HG02571 (cell line): ENCODE measurements around the gene TSPEAR.

Experiments
- ATAC-seq: cut with Tn5 transposase; IDR thresholded peaks from one replicate; pipeline ENCODE4 v1.9.1; 2021; ENCODE audit warnings: mild to moderate bottlenecking, moderate library complexity; ENCODE audit not compliant: unreplicated experiment

The TSPEAR gene

GRCh38 chr21:44496564-44497550 lies 214.5 kb downstream of the TSPEAR start:
- no peak for ATAC-seq

GRCh38 chr21:44495611-44496563 lies 215.5 kb downstream of the TSPEAR start:
- ATAC-seq, result no peak

DNA sequence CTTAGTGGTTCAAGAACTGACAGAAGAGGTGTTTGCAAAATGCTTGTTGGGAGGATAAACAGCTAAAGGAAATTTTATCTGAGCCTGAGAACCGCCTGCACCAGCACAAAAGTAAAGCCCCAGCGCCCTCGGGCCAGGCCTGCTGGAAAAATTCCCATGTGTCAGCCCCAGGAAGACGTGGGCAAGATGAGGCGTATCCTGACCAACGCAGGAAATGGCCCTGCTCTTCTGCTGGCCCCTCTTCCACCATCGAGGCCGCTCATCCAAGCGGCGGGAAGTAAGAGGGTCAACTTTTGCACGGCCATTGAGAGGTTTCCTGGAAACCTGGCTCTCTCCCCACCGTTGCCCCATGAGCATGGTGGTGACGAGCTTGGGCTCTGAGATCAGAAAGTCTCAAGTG lies 216.4 kb downstream of the TSPEAR start:
- ATAC-seq, result no peak

GRCh38 chr21:44494418-44494817 lies 217.0 kb downstream of the TSPEAR start:
- ATAC-seq, result no peak

DNA sequence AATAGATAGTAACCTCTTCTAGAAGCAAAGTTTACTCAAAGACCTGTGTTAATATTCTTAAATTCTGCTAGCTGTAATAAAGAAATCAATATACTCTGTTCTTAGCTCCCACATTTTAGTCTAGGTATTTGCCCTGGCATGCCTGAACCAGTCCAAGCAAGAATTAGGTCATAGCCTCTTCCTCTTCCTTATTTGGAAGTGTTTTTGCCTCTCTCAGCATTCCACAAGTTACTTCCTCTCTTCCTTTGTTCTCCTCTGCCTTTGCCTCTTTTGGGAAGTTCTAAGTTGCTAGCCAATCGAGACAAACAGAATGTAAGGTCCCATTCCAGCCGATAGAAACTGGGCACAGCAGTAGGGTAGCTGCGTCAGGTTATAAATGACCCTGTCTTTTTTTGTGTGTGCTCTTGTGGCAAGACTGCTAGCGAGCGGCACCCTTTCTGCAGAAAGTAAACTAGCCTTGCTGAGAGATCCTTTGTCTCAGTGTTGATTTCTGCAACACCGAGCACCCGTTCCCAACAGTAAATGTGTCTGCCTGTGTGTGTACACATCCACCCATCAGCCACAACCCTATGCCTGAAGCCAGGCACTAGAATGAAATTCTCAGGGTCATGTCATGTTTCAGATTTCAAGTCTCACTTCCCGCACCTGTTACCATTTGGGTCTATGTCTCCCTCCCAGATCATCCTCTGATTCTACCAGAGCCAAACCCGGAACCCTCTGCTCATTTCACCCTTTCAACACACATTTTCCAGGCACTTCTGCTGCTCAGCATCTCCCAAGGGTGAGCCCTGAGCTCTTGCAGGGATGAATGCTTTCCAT lies 218.6 kb downstream of the TSPEAR start:
- ATAC-seq, result no peak

GRCh38 chr21:44490816-44491215 lies 220.6 kb downstream of the TSPEAR start:
- ATAC-seq, result no peak

DNA sequence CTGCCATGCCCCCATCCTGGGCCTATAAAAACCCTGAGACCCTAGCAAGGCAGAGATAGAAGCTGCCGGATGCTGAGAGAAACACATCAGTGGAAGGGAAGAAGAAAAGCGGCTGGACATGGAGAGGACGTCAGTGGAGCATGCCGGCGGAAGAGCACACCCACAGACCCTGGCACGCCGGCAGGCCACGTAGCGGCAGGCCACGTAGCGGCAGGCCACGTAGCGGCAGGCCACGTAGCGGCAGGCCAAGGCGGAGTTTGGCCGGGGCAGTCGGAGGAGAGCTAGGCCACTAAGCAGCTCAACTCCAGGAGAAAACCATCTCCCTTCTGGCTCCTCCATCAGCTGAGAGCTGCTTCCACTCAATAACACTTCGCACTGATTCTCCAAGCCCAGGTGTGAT lies 221.0 kb downstream of the TSPEAR start:
- no peak for ATAC-seq

GRCh38 chr21:44489962-44490361 lies 221.4 kb downstream of the TSPEAR start:
- no peak for ATAC-seq

DNA sequence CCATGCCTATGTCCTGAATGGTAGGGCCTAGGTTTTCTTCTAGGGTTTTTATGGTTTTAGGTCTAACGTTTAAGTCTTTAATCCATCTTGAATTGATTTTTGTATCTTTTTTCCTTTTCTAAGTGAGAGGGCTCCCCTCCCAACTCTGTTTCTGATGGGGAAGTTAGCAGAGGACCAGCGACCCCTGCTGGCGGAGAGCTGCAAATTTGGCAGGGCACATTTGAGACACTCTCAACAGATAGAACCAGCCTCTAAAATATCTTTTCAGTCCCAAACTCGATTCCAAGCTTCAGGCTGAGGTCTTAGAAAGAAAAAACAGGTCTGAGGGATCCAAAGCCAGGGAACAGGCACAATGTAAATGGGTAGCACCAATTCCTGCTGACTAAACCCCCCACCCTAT lies 223.5 kb downstream of the TSPEAR start:
- ATAC-seq, result no peak

DNA sequence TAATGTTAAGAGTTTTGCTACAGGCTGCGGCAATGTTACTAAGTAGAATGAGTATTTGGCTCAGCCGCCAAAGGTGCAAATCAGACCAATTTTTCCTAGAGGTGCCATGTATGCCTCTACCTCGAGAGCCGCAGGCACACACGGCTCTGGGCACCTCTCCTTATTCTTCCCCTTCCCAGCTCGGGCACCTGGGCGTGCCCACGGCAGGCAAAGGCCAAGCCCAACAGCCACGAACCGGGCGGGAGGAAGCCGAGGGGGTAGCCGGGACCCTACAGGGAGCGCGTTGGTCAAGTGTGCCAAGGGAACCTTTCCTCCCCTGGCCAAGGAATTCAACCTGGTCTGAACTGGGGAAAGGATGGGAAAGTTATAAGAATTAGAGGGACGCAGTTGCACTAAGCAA lies 225.1 kb downstream of the TSPEAR start:
- ATAC-seq, result no peak

- no peak for ATAC-seq
These were observed 225.6 kb downstream of the TSPEAR start for GRCh38 chr21:44485796-44486195.

- ATAC-seq, result no peak
These were observed 226.0 kb downstream of the TSPEAR start for GRCh38 chr21:44485254-44485793.

DNA sequence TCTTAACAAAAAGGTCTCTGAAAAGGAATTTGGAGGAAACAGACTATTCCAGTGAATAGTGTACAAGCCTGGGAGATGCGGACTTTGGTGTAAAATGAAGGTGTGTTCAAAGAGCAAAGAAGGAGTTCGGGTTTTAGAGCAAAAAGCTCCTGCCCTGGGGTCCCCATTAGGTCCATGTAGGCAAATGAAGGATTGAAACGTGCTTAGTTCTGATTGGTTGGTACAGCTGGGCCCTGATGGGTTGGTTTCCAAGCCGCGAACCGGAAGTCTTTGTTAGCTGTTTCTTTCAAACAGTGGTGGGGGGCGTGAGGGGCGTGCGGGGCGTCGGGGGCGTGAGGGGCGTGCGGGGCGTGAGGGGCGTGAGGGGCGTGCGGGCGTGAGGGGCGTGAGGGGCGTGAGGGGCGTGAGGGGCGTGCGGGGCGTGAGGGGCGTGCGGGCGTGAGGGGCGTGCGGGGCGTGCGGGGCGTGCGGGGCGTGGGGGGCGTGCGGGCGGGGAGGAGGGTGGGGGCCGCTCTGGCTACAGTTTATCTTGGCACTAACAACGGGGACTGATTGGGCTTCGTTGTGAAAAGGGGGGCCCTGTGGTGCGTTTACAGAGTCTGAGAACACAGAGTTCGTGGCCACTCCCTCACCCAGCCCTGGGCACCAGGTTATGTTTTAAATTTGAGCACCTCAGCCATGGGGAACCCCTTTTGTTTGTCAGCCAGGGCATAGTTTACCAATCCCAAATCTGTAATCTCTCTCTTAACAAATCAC lies 226.7 kb downstream of the TSPEAR start:
- no peak for ATAC-seq

GRCh38 chr21:44483288-44484237 lies 227.8 kb downstream of the TSPEAR start:
- ATAC-seq, result no peak

DNA sequence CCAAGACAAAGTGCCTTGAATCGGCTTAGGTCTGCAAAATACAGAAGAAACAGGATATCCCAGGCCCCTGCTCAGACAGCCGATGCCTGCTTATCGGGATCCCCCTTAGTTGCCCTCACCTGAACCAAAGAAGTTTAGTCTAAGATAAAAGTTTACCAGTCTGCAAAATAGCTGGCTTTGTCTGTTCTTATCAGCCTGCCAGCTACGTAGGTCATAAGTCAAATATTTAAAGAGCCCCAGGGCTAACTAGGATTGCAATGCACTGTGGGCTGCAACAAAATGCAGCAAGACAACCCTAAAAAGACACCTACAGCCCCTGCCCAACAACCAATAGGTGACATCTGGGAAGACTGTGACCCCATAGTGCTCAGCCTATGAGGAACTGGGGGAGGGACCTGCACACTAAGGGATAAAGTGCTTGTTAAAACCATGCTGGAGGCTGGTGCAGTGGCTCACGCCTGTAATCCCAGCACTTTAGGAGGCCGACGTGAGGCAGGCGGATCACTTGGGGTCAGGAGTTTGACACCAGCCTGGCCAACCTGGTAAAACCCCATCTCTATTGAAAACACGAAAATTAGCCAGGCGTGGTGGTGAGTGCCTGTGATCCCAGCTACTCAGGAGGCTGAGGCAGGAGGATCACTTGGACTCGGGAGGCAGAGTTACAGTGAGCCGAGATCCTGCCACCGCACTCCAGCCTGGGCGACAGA lies 228.6 kb downstream of the TSPEAR start:
- no peak for ATAC-seq

DNA sequence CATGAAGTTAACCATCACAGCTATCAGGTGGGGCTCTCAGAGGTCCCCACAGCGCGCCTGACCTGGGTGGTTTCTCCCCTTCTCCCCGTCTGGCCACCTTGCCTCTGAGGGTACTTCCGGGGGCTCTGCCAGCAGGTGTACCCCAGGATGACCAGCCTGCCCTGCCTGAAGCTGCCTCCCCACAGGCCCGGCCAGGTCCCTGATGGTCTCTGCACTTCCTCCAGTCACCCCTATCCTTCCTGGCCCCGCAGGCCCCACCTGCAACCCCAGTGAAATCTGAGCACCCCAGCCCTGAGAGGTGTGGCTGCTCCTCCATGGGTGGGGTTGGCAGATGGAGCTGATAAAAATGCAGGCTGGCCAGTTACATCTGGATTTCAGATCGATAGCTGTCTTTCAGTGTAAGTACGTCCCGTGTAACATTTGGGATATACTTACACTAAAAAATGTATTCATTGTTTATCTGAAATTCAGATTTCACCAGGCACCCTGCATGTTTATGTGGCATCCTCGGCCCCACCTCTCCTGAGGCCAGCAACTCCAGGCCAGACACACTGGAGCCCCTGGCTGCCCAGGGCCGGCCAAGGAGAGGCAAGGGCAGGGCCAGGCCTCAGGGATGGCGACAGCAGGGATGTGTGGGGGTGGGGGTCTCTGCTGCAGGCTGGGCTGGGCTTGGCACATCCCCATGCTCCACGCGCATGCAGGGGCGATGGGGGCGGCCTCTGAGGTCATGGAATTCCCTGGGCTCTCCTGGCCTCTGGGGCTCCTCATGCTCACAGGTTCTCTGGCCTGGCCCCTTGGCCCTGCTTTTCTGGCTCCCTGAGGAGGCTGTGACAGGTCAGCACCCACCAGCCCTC lies 230.9 kb downstream of the TSPEAR start:
- no peak for ATAC-seq
